Astrocyte (in vitro differentiated cells and primary cell): ENCODE results near the gene SPSB1.

Experiments
- EZH2 ChIP-seq: IDR thresholded peaks from 2 replicates; pipeline ENCODE4 v1.6.1; 2012; ENCODE audit warnings: mild to moderate bottlenecking, low read length, inconsistent platforms; ENCODE audit not compliant: insufficient read depth
- TF ChIP-seq, protein P1 (sequence below): IDR thresholded peaks from 2 replicates; pipeline ENCODE4 v1.5.1; 2011; ENCODE audit warnings: low read depth, mild to moderate bottlenecking, inconsistent platforms, low read length, moderate library complexity; ENCODE audit not compliant: insufficient read depth

DNA sequence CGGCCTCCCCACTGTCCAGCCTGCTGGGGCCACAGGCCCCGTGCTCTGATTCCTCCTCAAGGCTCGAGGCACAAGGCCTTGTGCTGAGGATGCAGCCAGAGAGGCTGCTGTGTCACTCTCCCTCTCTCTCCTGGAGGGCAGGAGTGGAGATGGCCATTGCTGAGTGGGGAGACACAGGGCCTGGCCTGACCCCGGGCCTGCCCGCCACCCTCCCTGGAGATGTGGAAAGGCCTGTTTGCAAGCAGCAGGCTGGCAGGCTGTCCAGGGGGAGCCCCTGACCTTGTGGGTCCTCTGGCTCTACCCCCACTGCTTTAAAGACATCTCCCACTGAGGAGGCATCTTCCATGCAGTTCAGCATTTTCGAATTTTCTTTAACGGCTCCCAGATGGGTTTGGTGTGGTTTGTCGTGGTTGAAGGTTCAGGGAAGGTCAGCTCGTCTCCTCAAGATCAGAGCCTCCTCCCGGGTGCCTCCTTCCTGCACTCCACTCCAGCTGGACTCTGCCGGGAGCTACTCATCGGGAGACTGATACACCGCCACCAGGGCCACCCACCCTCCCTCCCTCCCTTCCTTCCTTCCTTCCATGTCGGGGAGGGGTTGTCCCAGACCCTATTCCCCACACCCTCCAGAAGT, 69.1 kb downstream of the SPSB1 start:
- TF ChIP-seq, protein P1, sequence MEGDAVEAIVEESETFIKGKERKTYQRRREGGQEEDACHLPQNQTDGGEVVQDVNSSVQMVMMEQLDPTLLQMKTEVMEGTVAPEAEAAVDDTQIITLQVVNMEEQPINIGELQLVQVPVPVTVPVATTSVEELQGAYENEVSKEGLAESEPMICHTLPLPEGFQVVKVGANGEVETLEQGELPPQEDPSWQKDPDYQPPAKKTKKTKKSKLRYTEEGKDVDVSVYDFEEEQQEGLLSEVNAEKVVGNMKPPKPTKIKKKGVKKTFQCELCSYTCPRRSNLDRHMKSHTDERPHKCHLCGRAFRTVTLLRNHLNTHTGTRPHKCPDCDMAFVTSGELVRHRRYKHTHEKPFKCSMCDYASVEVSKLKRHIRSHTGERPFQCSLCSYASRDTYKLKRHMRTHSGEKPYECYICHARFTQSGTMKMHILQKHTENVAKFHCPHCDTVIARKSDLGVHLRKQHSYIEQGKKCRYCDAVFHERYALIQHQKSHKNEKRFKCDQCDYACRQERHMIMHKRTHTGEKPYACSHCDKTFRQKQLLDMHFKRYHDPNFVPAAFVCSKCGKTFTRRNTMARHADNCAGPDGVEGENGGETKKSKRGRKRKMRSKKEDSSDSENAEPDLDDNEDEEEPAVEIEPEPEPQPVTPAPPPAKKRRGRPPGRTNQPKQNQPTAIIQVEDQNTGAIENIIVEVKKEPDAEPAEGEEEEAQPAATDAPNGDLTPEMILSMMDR: no peak
- no peak for TF ChIP-seq EZH2
